Endothelial cell of umbilical vein (primary cell): Measurements from ENCODE around the gene PCDHGB4. TPM values are rescaled to one million over a fixed set of nuclear protein-coding genes. Genes with fewer than 3 reads are reported as not detected.

ENCODE experiments used
- BruUV-seq: library from RNA; stranded (reverse); fragments of 400-500 nt; replicated peaks from 2 replicates; lab custom pipeline; 2021; lab: Mats Ljungman, UMichigan
- CTCF ChIA-PET: fragments of 300-600, 350-600 bp; sonication (Branson Sonifier 250); formaldehyde crosslinking; loops from one replicate; lab custom pipeline; 2021; ENCODE audit warnings: antibody characterized with exemption, inconsistent platforms; lab: Charles Lee
- POLR2A ChIA-PET: fragments of 300-600, 350-600 bp; sonication (Branson Sonifier 250); formaldehyde crosslinking; loops from one replicate; lab custom pipeline; 2021; ENCODE audit warnings: antibody characterized with exemption, inconsistent platforms; lab: Charles Lee
- DNase-seq: peaks from one replicate; pipeline ENCODE4 v3.0.0-alpha.2; 2011; ENCODE audit warnings: low read depth, low spot score
- FAIRE-seq: peaks from 2 replicates; lab custom pipeline; 2011; peaks lifted over from hg19 to GRCh38; lab: Jason Lieb, UNC
- H2AFZ ChIP-seq: 2 replicates; pipeline ENCODE4 v1.6.0; 2012; ENCODE audit warnings: low read depth, low read length, control low read depth, inconsistent platforms
- H3K27ac ChIP-seq: 2 replicates; pipeline ENCODE4 v1.5.1; 2011; ENCODE audit warnings: low read depth, mild to moderate bottlenecking, control low read depth, low read length, moderate library complexity; ENCODE audit not compliant: insufficient read depth
- H3K27me3 ChIP-seq, 2 experiments: 2 replicates each; pipeline versions ENCODE4 v1.6.0 to v1.6.1; 2011; ENCODE audit warnings: low read length in 2 of 2, mixed read lengths in 1 of 2; ENCODE audit not compliant: control insufficient read depth in 2 of 2, insufficient read depth in 2 of 2
- H3K36me3 ChIP-seq, 2 experiments: 2 replicates in 1 of 2; 3 replicates in 1 of 2; pipeline ENCODE4 v1.5.1; 2011; ENCODE audit warnings: low read length in 2 of 2, mild to moderate bottlenecking in 1 of 2, moderate library complexity in 1 of 2; ENCODE audit not compliant: control insufficient read depth in 2 of 2, insufficient read depth in 2 of 2; ENCODE audit errors: extremely low read depth in 1 of 2
- H3K4me1 ChIP-seq: 3 replicates; pipeline ENCODE4 v1.5.1; 2011; ENCODE audit warnings: mild to moderate bottlenecking, low read length; ENCODE audit not compliant: control insufficient read depth, insufficient read depth; ENCODE audit errors: extremely low read depth
- H3K4me2 ChIP-seq: 2 replicates; pipeline ENCODE4 v1.6.1; 2011; ENCODE audit warnings: low read length, control low read depth, mixed read lengths; ENCODE audit not compliant: insufficient read depth
- H3K4me3 ChIP-seq, 3 experiments: fragments of 200-600 bp in 1 of 3; sonication (generic), shearing (Covaris generic) in 1 of 3; replicated peaks in 1 of 3; 2 replicates each; pipeline ENCODE4 v1.5.1; 2011 to 2016; ENCODE audit warnings: control low read depth in 3 of 3, low read length in 3 of 3, mild to moderate bottlenecking in 2 of 3, inconsistent platforms in 1 of 3, low read depth in 1 of 3, moderate library complexity in 1 of 3; ENCODE audit not compliant: insufficient read depth in 1 of 3
- H3K79me2 ChIP-seq: 2 replicates; pipeline ENCODE4 v1.6.0; 2012; ENCODE audit warnings: low read length, inconsistent platforms; ENCODE audit not compliant: control insufficient read depth, insufficient read depth
- H3K9ac ChIP-seq: replicated peaks from 2 replicates; pipeline ENCODE3; 2011; ENCODE audit warnings: low read length, control low read depth; ENCODE audit not compliant: insufficient read depth; ENCODE audit errors: extremely low read depth
- H3K9me1 ChIP-seq: replicated peaks from 3 replicates; pipeline ENCODE4 v1.6.0; 2011; ENCODE audit warnings: mild to moderate bottlenecking, low read length; ENCODE audit not compliant: control insufficient read depth, insufficient read depth; ENCODE audit errors: extremely low read depth
- H3K9me3 ChIP-seq: replicated peaks from 2 replicates; pipeline ENCODE4 v1.5.1; 2012; ENCODE audit warnings: low read length, inconsistent platforms; ENCODE audit not compliant: control insufficient read depth, insufficient read depth
- H4K20me1 ChIP-seq: replicated peaks from 2 replicates; pipeline ENCODE3; 2011; ENCODE audit warnings: mild to moderate bottlenecking, low read length; ENCODE audit not compliant: control insufficient read depth, insufficient read depth; ENCODE audit errors: extremely low read depth
- EZH2 ChIP-seq: IDR thresholded peaks from 2 replicates; pipeline ENCODE4 v1.6.1; 2012; ENCODE audit warnings: borderline replicate concordance, low read depth, mild to moderate bottlenecking, moderate library complexity, low read length, inconsistent platforms; ENCODE audit not compliant: severe bottlenecking
- GATA2 ChIP-seq: IDR thresholded peaks from 2 replicates; pipeline ENCODE4 v1.7.0; 2011; ENCODE audit warnings: low read depth, mild to moderate bottlenecking, moderate library complexity, mixed read lengths, low read length; ENCODE audit not compliant: insufficient read length, insufficient read depth
- JUN ChIP-seq: IDR thresholded peaks from 2 replicates; pipeline ENCODE4 v1.6.1; 2011; ENCODE audit warnings: borderline replicate concordance, low read depth; ENCODE audit not compliant: insufficient read length, insufficient read depth
- POLR2A ChIP-seq: IDR thresholded peaks from 2 replicates; pipeline ENCODE4 v1.6.1; 2012; ENCODE audit warnings: low read depth, mild to moderate bottlenecking, control low read depth, low read length
- dilution Hi-C: fragments of 300-500 bp; cut with MboI; formaldehyde crosslinking; loops from one replicate; pipeline ENCODE4 v1.15.0; 2019; ENCODE audit warnings: low sequenced_read_pairs; ENCODE audit not compliant: extremely low pct_ligation_motif_present
- intact Hi-C: fragments of 100-400 bp; cut with micrococcal nuclease; formaldehyde crosslinking; loops from one replicate; pipeline ENCODE4 v1.10.0; 2022
- polyA plus RNA-seq, 4 experiments: library from polyadenylated mRNA; depleted of rRNA in 3 of 4; stranded (reverse) in 3 of 4; unstranded in 1 of 4; fragments of >200 nt; gene quantifications; 2 replicates each; pipeline versions ENCODE4 v1.2.1 to v1.2.3, GENCODE V29; 2011 to 2012; ENCODE audit warnings: missing spikeins in 1 of 4
- total RNA-seq: library from RNA; stranded (reverse); gene quantifications from 2 replicates; pipeline ENCODE4 v1.2.3, GENCODE V29; 2021

PCDHGB4 gene
- total and polyA plus RNA-seq, 2 donors (not counting 3 experiments of a cell fraction or from before 2014, with no cell fraction given) = 6.5 to 6.9 TPM

- Histone ChIP-seq H3K9me1 (no peaks in the 10 kb centered on the region), H3K9ac (no peak overlapping the region), H3K27me3 (peaks cover 52 to 90% of the 10 kb centered on the region in 2 experiments), H3K4me3 (no peak overlapping the region), H3K4me2 (no peak overlapping the region), H3K9me3 (peaks cover 2% of the 10 kb centered on the region), H3K27ac (no peak overlapping the region), H3K36me3 (no peaks in the 10 kb centered on the region), H4K20me1 (no peaks in the 10 kb centered on the region), H3K4me1 (no peaks in the 10 kb centered on the region), H3K79me2 (no peaks in the 10 kb centered on the region), H2AFZ (no peak overlapping the region)
- no TSS peak for BruUV-seq
- intact Hi-C loops = no loop called here
- no peak for TF ChIP-seq GATA2
- no peak for TF ChIP-seq POLR2A
- no peak for TF ChIP-seq JUN
- TF ChIP-seq EZH2 = peak; percentile 39
- ChIA-PET POLR2A (no interaction called here), CTCF (interaction anchor here (0.8 to 1.3 kb wide), 2 partner anchors 22 to 36 kb away, joined by 3 read pairs; partner anchors contain the start of genes PCDHGA1 and PCDHGA3)
- DNase-seq = no peak
- no peak for FAIRE-seq
- dilution Hi-C loops = no loop called here
Observed at GRCh38 chr5:141366016-141366896, 21.2 kb upstream of the PCDHGB4 start.
